ENCODE measurements around the gene NYNRIN.
A peak's percentile ranks its signal among the peaks of the same experiment; 100 is the strongest.

Gene NYNRIN

GRCh38 chr14:24407608-24408325, 9.0 kb downstream of the NYNRIN start:
- no peak for DNase-seq
- H3K9me3 ChIP-seq (ENCODE audit: severe bottlenecking), result no peaks in the 10 kb centered on the region
- TF ChIP-seq CTCF (IDR thresholded peaks at IDR 0.05; ENCODE audit: low read depth, low read length), result no peak

GRCh38 chr14:24408764-24409163, 10.0 kb downstream of the NYNRIN start:
- TF ChIP-seq CTCF (IDR thresholded peaks at IDR 0.05; ENCODE audit: low read depth, low read length), result no peak
- Histone ChIP-seq H3K27me3 (ENCODE audit: insufficient read depth, low read depth, severe bottlenecking) (no peaks in the 10 kb centered on the region), H3K4me3 (ENCODE audit: low read depth, low read length) (no peak overlapping the region), H3K9me3 (ENCODE audit: severe bottlenecking) (no peaks in the 10 kb centered on the region), H3K36me3 (peaks cover 27% of the 10 kb centered on the region), H3K27ac (no peak overlapping the region)
- no peak for DNase-seq

More at GRCh38 chr14:24407608-24408325, 9.0 kb downstream of the NYNRIN start:
- Histone ChIP-seq H3K4me3 (ENCODE audit: low read depth, low read length) (no peak overlapping the region), H3K27me3 (ENCODE audit: insufficient read depth, low read depth, severe bottlenecking) (no peaks in the 10 kb centered on the region), H3K27ac (no peak overlapping the region), H3K36me3 (peaks cover 23% of the 10 kb centered on the region)

- DNase-seq, result no peak
- Histone ChIP-seq H3K36me3 (peaks cover 30% of the 10 kb centered on the region), H3K27me3 (ENCODE audit: insufficient read depth, low read depth, severe bottlenecking) (no peaks in the 10 kb centered on the region), H3K27ac (no peak overlapping the region), H3K4me3 (ENCODE audit: low read depth, low read length) (no peak overlapping the region), H3K9me3 (ENCODE audit: severe bottlenecking) (no peaks in the 10 kb centered on the region)
- TF ChIP-seq CTCF (IDR thresholded peaks at IDR 0.05; ENCODE audit: low read depth, low read length), result no peak
Measured at GRCh38 chr14:24409192-24409591, 10.4 kb downstream of the NYNRIN start.

- no peak overlapping the region for H3K4me3 ChIP-seq (ENCODE audit: low read depth, low read length)
- H3K27ac ChIP-seq, result no peak overlapping the region
- no peak for DNase-seq
- H3K36me3 ChIP-seq, result peaks cover 34% of the 10 kb centered on the region
- no peak for TF ChIP-seq CTCF (IDR thresholded peaks at IDR 0.05; ENCODE audit: low read depth, low read length)
- no peaks in the 10 kb centered on the region for H3K9me3 ChIP-seq (ENCODE audit: severe bottlenecking)
- H3K27me3 ChIP-seq (ENCODE audit: insufficient read depth, low read depth, severe bottlenecking), result no peaks in the 10 kb centered on the region
Measured at GRCh38 chr14:24409956-24410355, 11.2 kb downstream of the NYNRIN start.

GRCh38 chr14:24411443-24412389, 12.9 kb downstream of the NYNRIN start:
- Histone ChIP-seq H3K4me3 (ENCODE audit: low read depth, low read length) (no peak overlapping the region), H3K27ac (no peak overlapping the region), H3K27me3 (ENCODE audit: insufficient read depth, low read depth, severe bottlenecking) (no peaks in the 10 kb centered on the region), H3K9me3 (ENCODE audit: severe bottlenecking) (no peaks in the 10 kb centered on the region), H3K36me3 (peaks cover 26% of the 10 kb centered on the region)
- peak; percentile 82 for TF ChIP-seq CTCF (IDR thresholded peaks at IDR 0.05; ENCODE audit: low read depth, low read length)
- DNase-seq, result peak; percentile 67
